ENCODE data around the gene KRT8. TPM values are rescaled to one million over a fixed set of nuclear protein-coding genes. Genes with fewer than 3 reads are reported as not detected.

KRT8 gene
- total RNA-seq, 3 donors from 2014 or later (not counting 1 experiment from before 2014, with no cell fraction given): 0.24 to 0.25 TPM; not detected in 1

DNA sequence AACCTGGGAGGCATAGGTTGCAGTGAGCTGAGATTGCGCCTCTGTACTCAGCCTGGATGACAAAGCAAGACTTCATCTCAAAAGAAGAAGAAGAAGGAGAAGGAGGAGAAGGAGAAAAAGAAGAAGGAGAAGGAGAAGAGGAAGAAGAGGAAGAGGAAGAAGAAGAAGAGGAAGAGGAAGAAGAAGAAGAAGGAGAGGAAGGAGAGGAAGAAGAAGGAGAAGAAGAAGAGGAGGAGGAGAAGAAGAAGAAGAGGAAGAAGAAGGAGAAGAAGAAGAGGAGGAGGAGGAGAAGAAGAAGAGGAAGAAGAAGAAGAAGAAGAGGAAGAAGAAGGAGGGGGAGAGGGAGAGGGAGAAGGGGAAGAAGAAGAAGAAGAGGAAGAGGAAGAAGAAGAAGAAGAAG lies 12.9 kb upstream of the KRT8 start:
- TF ChIP-seq, protein P1, sequence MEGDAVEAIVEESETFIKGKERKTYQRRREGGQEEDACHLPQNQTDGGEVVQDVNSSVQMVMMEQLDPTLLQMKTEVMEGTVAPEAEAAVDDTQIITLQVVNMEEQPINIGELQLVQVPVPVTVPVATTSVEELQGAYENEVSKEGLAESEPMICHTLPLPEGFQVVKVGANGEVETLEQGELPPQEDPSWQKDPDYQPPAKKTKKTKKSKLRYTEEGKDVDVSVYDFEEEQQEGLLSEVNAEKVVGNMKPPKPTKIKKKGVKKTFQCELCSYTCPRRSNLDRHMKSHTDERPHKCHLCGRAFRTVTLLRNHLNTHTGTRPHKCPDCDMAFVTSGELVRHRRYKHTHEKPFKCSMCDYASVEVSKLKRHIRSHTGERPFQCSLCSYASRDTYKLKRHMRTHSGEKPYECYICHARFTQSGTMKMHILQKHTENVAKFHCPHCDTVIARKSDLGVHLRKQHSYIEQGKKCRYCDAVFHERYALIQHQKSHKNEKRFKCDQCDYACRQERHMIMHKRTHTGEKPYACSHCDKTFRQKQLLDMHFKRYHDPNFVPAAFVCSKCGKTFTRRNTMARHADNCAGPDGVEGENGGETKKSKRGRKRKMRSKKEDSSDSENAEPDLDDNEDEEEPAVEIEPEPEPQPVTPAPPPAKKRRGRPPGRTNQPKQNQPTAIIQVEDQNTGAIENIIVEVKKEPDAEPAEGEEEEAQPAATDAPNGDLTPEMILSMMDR (IDR thresholded peaks at IDR 0.05): no peak
- DNase-seq: no peak
- Histone ChIP-seq H3K27me3 (ENCODE audit: control insufficient read depth, insufficient read depth, low read length) (no peaks in the 10 kb centered on the region), H3K4me3 (ENCODE audit: low read length) (no peak overlapping the region), H3K4me1 (ENCODE audit: control insufficient read depth, insufficient read depth, low read length) (no peaks in the 10 kb centered on the region), H3K9me3 (ENCODE audit: control insufficient read depth, insufficient read depth, low read length) (no peaks in the 10 kb centered on the region), H3K27ac (ENCODE audit: low read length) (no peak overlapping the region), H3K36me3 (ENCODE audit: control insufficient read depth, insufficient read depth, low read length) (no peaks in the 10 kb centered on the region)
- no peak for ATAC-seq
- H3K27ac Mint-ChIP-seq: no peak overlapping the region
- peaks cover 0 to 11% of the 10 kb centered on the region in 2 donors for H3K27me3 Mint-ChIP-seq (ENCODE audit: low read depth in 2 of 2)
- no peaks in the 10 kb centered on the region for H3K36me3 Mint-ChIP-seq
- intact Hi-C loops (cut with micrococcal nuclease): no loop called here
- H3K4me1 Mint-ChIP-seq: no peaks in the 10 kb centered on the region
- H3K9me3 Mint-ChIP-seq: no peaks in the 10 kb centered on the region
- no peak overlapping the region for H3K4me3 Mint-ChIP-seq
- 96% methylated on average over 1 of the region's 1 CpG for WGBS (ENCODE audit: insufficient coverage)

DNA sequence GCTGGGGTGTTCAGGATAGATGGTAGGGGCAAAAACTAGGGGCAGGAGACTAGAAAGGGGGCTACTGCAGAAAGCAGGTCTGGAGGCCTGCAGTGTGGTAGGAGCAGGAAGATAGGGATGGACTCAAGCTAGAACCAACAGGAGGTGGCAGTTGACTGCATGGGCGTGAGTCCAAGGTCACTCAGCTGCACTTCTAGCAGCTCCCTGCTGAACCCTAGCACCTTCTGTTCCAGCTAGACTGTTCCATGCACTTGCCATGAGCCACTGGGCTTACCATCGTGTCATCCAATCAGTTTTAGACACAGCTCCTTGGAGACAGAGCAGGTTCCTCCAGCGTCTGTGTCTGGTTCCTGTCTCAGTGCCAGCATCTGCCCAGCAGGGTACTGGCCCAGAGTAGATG lies 11.3 kb upstream of the KRT8 start:
- H3K27me3 Mint-ChIP-seq (ENCODE audit: low read depth in 2 of 2): peaks cover 0 to 8% of the 10 kb centered on the region in 2 donors
- H3K27ac Mint-ChIP-seq: no peak overlapping the region
- ATAC-seq (no peak), DNase-seq (peak in 1 of 2 donors; percentile 0)
- no peaks in the 10 kb centered on the region for H3K27me3 ChIP-seq (ENCODE audit: control insufficient read depth, insufficient read depth, low read length)
- H3K9me3 ChIP-seq (ENCODE audit: control insufficient read depth, insufficient read depth, low read length): no peaks in the 10 kb centered on the region
- no peaks in the 10 kb centered on the region for H3K36me3 ChIP-seq (ENCODE audit: control insufficient read depth, insufficient read depth, low read length)
- no peak overlapping the region for H3K27ac ChIP-seq (ENCODE audit: low read length)
- no peak overlapping the region for H3K4me3 ChIP-seq (ENCODE audit: low read length)
- TF ChIP-seq, protein P1 (IDR thresholded peaks at IDR 0.05): no peak
- H3K4me3 Mint-ChIP-seq: no peak overlapping the region
- H3K4me1 ChIP-seq (ENCODE audit: control insufficient read depth, insufficient read depth, low read length): no peaks in the 10 kb centered on the region
- no peaks in the 10 kb centered on the region for H3K9me3 Mint-ChIP-seq
- intact Hi-C loops (cut with micrococcal nuclease): no loop called here
- 81% methylated on average over 3 of the region's 3 CpGs for WGBS (ENCODE audit: insufficient coverage)
- H3K36me3 Mint-ChIP-seq: no peaks in the 10 kb centered on the region
- H3K4me1 Mint-ChIP-seq: no peaks in the 10 kb centered on the region

DNA sequence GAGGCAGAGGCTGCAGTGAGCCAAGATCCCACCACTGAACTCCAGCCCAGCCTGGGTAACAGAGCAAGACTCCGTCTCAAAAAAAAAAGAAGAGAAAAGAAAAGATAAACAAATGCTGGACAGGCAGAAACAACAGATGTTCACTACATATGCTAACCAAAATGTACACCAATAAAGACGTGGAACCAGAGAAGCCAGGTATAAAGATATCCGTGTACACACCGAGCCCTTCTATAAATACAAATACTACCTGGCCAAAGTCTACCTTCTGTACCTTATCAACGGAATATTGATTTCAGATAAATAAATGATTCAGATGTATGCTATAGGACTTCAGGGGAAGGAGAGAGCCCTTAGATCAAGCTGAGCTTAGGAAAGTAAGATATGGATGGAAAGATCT lies 10.8 kb upstream of the KRT8 start:
- H3K4me1 ChIP-seq (ENCODE audit: control insufficient read depth, insufficient read depth, low read length): no peaks in the 10 kb centered on the region
- 98% methylated on average over 5 of the region's 5 CpGs for WGBS (ENCODE audit: insufficient coverage)
- H3K27ac Mint-ChIP-seq: no peak overlapping the region
- H3K4me1 Mint-ChIP-seq: no peaks in the 10 kb centered on the region
- no peak overlapping the region for H3K27ac ChIP-seq (ENCODE audit: low read length)
- H3K4me3 Mint-ChIP-seq: no peak overlapping the region
- H3K36me3 Mint-ChIP-seq: no peaks in the 10 kb centered on the region
- ATAC-seq (no peak), DNase-seq (no peak)
- H3K4me3 ChIP-seq (ENCODE audit: low read length): no peak overlapping the region
- no peaks in the 10 kb centered on the region for H3K9me3 Mint-ChIP-seq
- H3K27me3 ChIP-seq (ENCODE audit: control insufficient read depth, insufficient read depth, low read length): no peaks in the 10 kb centered on the region
- TF ChIP-seq, protein P1 (IDR thresholded peaks at IDR 0.05): no peak
- peaks cover 0 to 8% of the 10 kb centered on the region in 2 donors for H3K27me3 Mint-ChIP-seq (ENCODE audit: low read depth in 2 of 2)
- H3K9me3 ChIP-seq (ENCODE audit: control insufficient read depth, insufficient read depth, low read length): no peaks in the 10 kb centered on the region
- intact Hi-C loops (cut with micrococcal nuclease): no loop called here
- H3K36me3 ChIP-seq (ENCODE audit: control insufficient read depth, insufficient read depth, low read length): no peaks in the 10 kb centered on the region

- Histone ChIP-seq H3K4me1 (ENCODE audit: control insufficient read depth, insufficient read depth, low read length) (no peaks in the 10 kb centered on the region), H3K36me3 (ENCODE audit: control insufficient read depth, insufficient read depth, low read length) (no peaks in the 10 kb centered on the region), H3K27ac (ENCODE audit: low read length) (no peak overlapping the region), H3K9me3 (ENCODE audit: control insufficient read depth, insufficient read depth, low read length) (no peaks in the 10 kb centered on the region), H3K27me3 (ENCODE audit: control insufficient read depth, insufficient read depth, low read length) (no peaks in the 10 kb centered on the region), H3K4me3 (ENCODE audit: low read length) (no peak overlapping the region)
- 88% methylated on average over 7 of the region's 7 CpGs for WGBS (ENCODE audit: insufficient coverage)
- intact Hi-C loops (cut with micrococcal nuclease): no loop called here
- Mint-ChIP-seq H3K36me3 (no peaks in the 10 kb centered on the region), H3K4me3 (no peak overlapping the region), H3K27me3 (ENCODE audit: low read depth in 2 of 2) (peaks cover 0 to 8% of the 10 kb centered on the region in 2 donors), H3K27ac (no peak overlapping the region), H3K4me1 (no peaks in the 10 kb centered on the region), H3K9me3 (no peaks in the 10 kb centered on the region)
- TF ChIP-seq, protein P1 (IDR thresholded peaks at IDR 0.05): no peak
- ATAC-seq: no peak
- no peak for DNase-seq
Measured at GRCh38 chr12:52914576-52915121, 9.8 kb upstream of the KRT8 start.
